Spleen (tissue), 7 donors: ENCODE measurements around the gene SLC7A10.

Experiments used
- CTCF ChIP-seq, 11 experiments: fragments of 200-600 bp in 7 of 11; fragments of 450-650 bp in 4 of 11; sonication (generic) in 4 of 11; IDR thresholded peaks in 8 of 11; conservative IDR thresholded peaks in 3 of 11; 1 replicate in 7 of 11; 2 replicates in 4 of 11; pipeline versions ENCODE4 v1.4.0 to v1.8.0; 2016 to 2021; ENCODE audit warnings: antibody characterized with exemption in 11 of 11, inconsistent platforms in 4 of 11, mild to moderate bottlenecking in 1 of 11
- POLR2A ChIP-seq, 3 donors: fragments of 450-650 bp; IDR thresholded peaks; one replicate each; pipeline ENCODE4 v1.5.1; 2017; ENCODE audit warnings: antibody characterized with exemption in 3 of 3, mild to moderate bottlenecking in 1 of 3
- donor health status: DM: no; HTN: no; CAD: no; lungs with moderate emphysema.
- donor health status: DM: no; HTN: no; CAD: no.
- donor health status: DM: no; HTN: no; CAD: no.

GRCh38 chr19:33245948-33246708 lies 20.5 kb upstream of the SLC7A10 start:
- TF ChIP-seq POLR2A (IDR thresholded peaks at IDR 0.05) (no peak), CTCF (IDR thresholded peaks at IDR 0.05 in 8 of 11, conservative IDR thresholded peaks at IDR 0.05 in 3 of 11) (peak in 8 of 11 experiments; percentile 25 to 75 (median 56))
